Measurements from ENCODE around the gene MTSS2. TPM values are rescaled to one million over a fixed set of nuclear protein-coding genes. Genes with fewer than 3 reads are reported as not detected.
A peak's percentile ranks its signal among the peaks of the same experiment; 100 is the strongest.

Gene MTSS2
- total and polyA plus RNA-seq, 2 of the 8 experiments (the other 6 are each of a cell fraction or from before 2014, with no cell fraction given) = 23.3 to 36.7 TPM

DNA sequence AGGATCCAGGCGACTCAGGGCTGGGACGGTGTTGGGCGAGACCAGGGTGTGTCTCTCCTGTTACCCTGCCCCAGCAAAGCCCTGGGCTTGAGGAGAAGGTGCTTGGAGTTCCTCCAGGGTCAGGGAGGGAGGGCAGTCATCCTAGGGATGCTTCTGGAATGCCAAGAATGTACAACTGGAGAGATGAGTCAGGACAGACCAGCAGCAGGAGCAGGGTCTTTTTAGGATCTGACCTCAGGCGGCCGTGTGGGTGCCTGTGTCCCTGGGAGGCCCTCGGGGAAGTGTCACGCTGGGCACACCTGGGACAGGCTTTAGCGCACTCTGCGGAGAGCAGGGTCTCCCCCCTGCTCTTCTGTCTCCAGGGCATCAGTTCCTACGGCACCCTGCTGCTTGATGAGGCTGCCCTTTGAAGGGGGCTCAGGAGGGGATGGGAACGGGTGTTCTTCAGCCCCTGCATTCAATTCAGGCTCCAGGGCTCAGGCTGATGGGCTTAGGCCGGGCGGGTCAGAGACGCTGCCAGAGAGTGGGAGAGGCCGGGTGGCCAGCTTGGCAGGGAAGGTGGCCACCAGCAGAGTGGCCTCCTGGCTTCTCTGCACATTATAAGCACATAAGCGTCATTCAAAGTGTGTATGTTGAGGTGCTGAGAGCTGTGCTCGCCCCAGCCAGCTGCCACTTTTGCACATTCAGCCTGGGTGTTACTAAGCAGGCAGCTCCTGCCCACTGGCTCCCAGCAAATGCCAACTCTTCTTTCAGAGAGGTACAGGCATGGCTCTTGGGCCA is 8.4 kb upstream of the MTSS2 start (continued):
- TF ChIP-seq SP1 (IDR thresholded peaks at IDR 0.05; ENCODE audit: low read depth, low read length) (no peak), RXRA (IDR thresholded peaks at IDR 0.05; ENCODE audit: insufficient read depth, low read depth, low read length) (no peak), TBP (IDR thresholded peaks at IDR 0.05; ENCODE audit: low read depth, low read length) (no peak), GABPA (IDR thresholded peaks at IDR 0.05; ENCODE audit: borderline replicate concordance, insufficient read depth, low read length) (no peak), TAF7 (optimal IDR thresholded peaks at IDR 0.05; ENCODE audit: borderline replicate concordance, low read depth, low read length) (no peak), RAD21 (IDR thresholded peaks at IDR 0.05 in 1 of 2, conservative IDR thresholded peaks at IDR 0.05 in 1 of 2; ENCODE audit: low read depth in 2 of 2, low read length in 2 of 2) (no peak), CHD1 (IDR thresholded peaks at IDR 0.05; ENCODE audit: low read depth, low read length) (no peak), EP300 (IDR thresholded peaks at IDR 0.05; ENCODE audit: borderline replicate concordance in 1 of 2, low read depth in 2 of 2, low read length in 2 of 2) (no peak; a peak in 1 of 3 replicates), BCL11A (IDR thresholded peaks at IDR 0.05; ENCODE audit: low read depth in 2 of 2, low read length in 2 of 2) (no peak), JUN (IDR thresholded peaks at IDR 0.05; ENCODE audit: low read depth, low read length) (0 out of 2 replicates have a peak, but pooled peaks have one; percentile 49), TEAD4 (IDR thresholded peaks at IDR 0.05; ENCODE audit: low read depth, low read length) (peak; percentile 99), EZH2 (IDR thresholded peaks at IDR 0.05; ENCODE audit: low read depth, low read length, severe bottlenecking) (no peak), TAF1 (IDR thresholded peaks at IDR 0.05; ENCODE audit: low read depth, low read length) (no peak), KDM4A (IDR thresholded peaks at IDR 0.05; ENCODE audit: low read depth, low read length, severe bottlenecking) (no peak), GTF2F1 (IDR thresholded peaks at IDR 0.05; ENCODE audit: borderline replicate concordance, low read depth, low read length) (no peak), CTCF (IDR thresholded peaks at IDR 0.05; ENCODE audit: control extremely low read depth in 1 of 3, insufficient read depth in 1 of 3, low read depth in 1 of 3, low read length in 3 of 3) (no peak)
- TF ChIP-seq, protein P1, sequence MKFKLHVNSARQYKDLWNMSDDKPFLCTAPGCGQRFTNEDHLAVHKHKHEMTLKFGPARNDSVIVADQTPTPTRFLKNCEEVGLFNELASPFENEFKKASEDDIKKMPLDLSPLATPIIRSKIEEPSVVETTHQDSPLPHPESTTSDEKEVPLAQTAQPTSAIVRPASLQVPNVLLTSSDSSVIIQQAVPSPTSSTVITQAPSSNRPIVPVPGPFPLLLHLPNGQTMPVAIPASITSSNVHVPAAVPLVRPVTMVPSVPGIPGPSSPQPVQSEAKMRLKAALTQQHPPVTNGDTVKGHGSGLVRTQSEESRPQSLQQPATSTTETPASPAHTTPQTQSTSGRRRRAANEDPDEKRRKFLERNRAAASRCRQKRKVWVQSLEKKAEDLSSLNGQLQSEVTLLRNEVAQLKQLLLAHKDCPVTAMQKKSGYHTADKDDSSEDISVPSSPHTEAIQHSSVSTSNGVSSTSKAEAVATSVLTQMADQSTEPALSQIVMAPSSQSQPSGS (IDR thresholded peaks at IDR 0.05; ENCODE audit: low read length) = no peak
- TF ChIP-seq, protein P2, sequence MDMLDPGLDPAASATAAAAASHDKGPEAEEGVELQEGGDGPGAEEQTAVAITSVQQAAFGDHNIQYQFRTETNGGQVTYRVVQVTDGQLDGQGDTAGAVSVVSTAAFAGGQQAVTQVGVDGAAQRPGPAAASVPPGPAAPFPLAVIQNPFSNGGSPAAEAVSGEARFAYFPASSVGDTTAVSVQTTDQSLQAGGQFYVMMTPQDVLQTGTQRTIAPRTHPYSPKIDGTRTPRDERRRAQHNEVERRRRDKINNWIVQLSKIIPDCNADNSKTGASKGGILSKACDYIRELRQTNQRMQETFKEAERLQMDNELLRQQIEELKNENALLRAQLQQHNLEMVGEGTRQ (IDR thresholded peaks at IDR 0.05; ENCODE audit: low read length) = no peak

Measured in H1 (cell line).